Gastrocnemius medialis (tissue), 4 donors: Measurements from ENCODE around the gene TADA1.

ENCODE experiments used
- POLR2A ChIP-seq, 2 donors: fragments of 450-650 bp; IDR thresholded peaks; one replicate each; pipeline ENCODE4 v1.6.1; 2017; ENCODE audit warnings: antibody characterized with exemption in 2 of 2, mild to moderate bottlenecking in 2 of 2, moderate library complexity in 2 of 2
- TF ChIP-seq, protein P1 (sequence below), 5 experiments: fragments of 450-650 bp in 3 of 5; fragments of 200-600 bp in 2 of 5; sonication (generic) in 2 of 5; IDR thresholded peaks in 4 of 5; conservative IDR thresholded peaks in 1 of 5; 1 replicate in 4 of 5; 2 replicates in 1 of 5; pipeline ENCODE4 v1.5.1; 2016 to 2019; ENCODE audit warnings: antibody characterized with exemption in 5 of 5, mild to moderate bottlenecking in 3 of 5, moderate library complexity in 3 of 5

DNA sequence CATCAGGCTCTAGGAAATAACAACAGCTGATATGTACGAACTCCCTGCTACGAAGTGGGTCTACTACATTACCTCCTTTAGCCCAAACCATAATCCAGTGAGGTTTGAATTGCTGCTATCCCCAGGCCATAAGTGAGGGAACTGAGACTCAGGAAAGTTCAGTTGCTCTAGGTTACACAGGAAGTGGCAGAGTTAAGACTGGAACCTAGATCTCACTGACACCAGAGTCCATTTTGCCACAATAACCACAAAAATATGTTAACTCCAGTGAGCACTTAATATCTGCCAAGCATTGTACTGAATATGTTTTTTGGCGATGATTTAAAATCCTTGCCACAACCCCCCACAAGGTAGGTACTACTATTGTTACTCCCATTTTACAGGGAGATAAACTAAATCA, 8.9 kb upstream of the TADA1 start:
- TF ChIP-seq, protein P1, sequence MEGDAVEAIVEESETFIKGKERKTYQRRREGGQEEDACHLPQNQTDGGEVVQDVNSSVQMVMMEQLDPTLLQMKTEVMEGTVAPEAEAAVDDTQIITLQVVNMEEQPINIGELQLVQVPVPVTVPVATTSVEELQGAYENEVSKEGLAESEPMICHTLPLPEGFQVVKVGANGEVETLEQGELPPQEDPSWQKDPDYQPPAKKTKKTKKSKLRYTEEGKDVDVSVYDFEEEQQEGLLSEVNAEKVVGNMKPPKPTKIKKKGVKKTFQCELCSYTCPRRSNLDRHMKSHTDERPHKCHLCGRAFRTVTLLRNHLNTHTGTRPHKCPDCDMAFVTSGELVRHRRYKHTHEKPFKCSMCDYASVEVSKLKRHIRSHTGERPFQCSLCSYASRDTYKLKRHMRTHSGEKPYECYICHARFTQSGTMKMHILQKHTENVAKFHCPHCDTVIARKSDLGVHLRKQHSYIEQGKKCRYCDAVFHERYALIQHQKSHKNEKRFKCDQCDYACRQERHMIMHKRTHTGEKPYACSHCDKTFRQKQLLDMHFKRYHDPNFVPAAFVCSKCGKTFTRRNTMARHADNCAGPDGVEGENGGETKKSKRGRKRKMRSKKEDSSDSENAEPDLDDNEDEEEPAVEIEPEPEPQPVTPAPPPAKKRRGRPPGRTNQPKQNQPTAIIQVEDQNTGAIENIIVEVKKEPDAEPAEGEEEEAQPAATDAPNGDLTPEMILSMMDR (IDR thresholded peaks at IDR 0.05 in 4 of 5, conservative IDR thresholded peaks at IDR 0.05 in 1 of 5), result no peak
- no peak for TF ChIP-seq POLR2A (IDR thresholded peaks at IDR 0.05)
